Thyroid gland (tissue), 4 donors: ENCODE measurements around the gene SAT2. TPM values are rescaled to one million over a fixed set of nuclear protein-coding genes. Genes with fewer than 3 reads are reported as not detected.

Experiments
- DNase-seq, 2 donors: peaks; one replicate each; pipeline ENCODE4 v3.0.0-alpha.2; 2019
- H3K27ac ChIP-seq, 3 donors: fragments of 200-600 bp; sonication (generic); 1 replicate in 2 of 3; 2 replicates in 1 of 3; pipeline ENCODE4 v1.5.1; 2016 to 2019; ENCODE audit warnings: mild to moderate bottlenecking in 1 of 3, moderate library complexity in 1 of 3
- H3K27me3 ChIP-seq: fragments of 200-600 bp; sonication (generic); one replicate; pipeline ENCODE4 v1.5.1; 2019
- H3K36me3 ChIP-seq, 2 donors: fragments of 200-600 bp; sonication (generic); one replicate each; pipeline ENCODE4 v1.5.1; 2016 to 2019
- H3K4me1 ChIP-seq, 2 donors: fragments of 200-600 bp; sonication (generic); one replicate each; pipeline ENCODE4 v1.5.1; 2017 to 2019
- H3K4me3 ChIP-seq, 3 donors: fragments of 200-600 bp; sonication (generic); replicated peaks in 1 of 3; 1 replicate in 2 of 3; 2 replicates in 1 of 3; pipeline ENCODE4 v1.5.1; 2016; ENCODE audit warnings: mild to moderate bottlenecking in 1 of 3
- H3K9me3 ChIP-seq: fragments of 200-600 bp; sonication (generic); one replicate; pipeline ENCODE4 v1.5.1; 2017
- POLR2A ChIP-seq, 2 donors: fragments of 450-650 bp; IDR thresholded peaks; one replicate each; pipeline ENCODE4 v1.6.1; 2017; ENCODE audit warnings: antibody characterized with exemption in 2 of 2, mild to moderate bottlenecking in 2 of 2, moderate library complexity in 1 of 2
- WGBS, 2 donors: methylation state at CpG; one replicate each; pipeline ENCODE4 v1.1.5; 2017; 5-methylcytosine and 5-hydroxymethylcytosine counted together
- intact Hi-C: fragments of 100-400 bp; cut with DNase I; formaldehyde crosslinking; loops from one replicate; pipeline ENCODE4 v1.15.1; 2023
- total RNA-seq, 4 donors: library from RNA; depleted of rRNA; stranded (reverse); fragments of >200 nt; gene quantifications; one replicate each; pipeline ENCODE4 v1.2.3, GENCODE V29; 2016
- TF ChIP-seq, protein P1 (sequence below), 6 experiments: fragments of 200-600 bp in 3 of 6; fragments of 450-650 bp in 3 of 6; sonication (generic) in 3 of 6; IDR thresholded peaks; one replicate each; pipeline ENCODE4 v1.5.1; 2016 to 2019; ENCODE audit warnings: antibody characterized with exemption in 6 of 6, mild to moderate bottlenecking in 2 of 6, inconsistent platforms in 1 of 6, moderate library complexity in 1 of 6

The SAT2 gene
- total RNA-seq, result 10 to 100 TPM; 59.5 to 74.2 (median 61.9) TPM

- Histone ChIP-seq H3K4me1 (peaks cover 5 to 12% of the 10 kb centered on the region in 2 donors), H3K36me3 (no peaks in the 10 kb centered on the region), H3K27ac (peak within 1 kb of the TSS; percentile 95 to 97 (median 95)), H3K4me3 (peak within 1 kb of the TSS; percentile 68 to 91 (median 79)), H3K27me3 (no peaks in the 10 kb centered on the region), H3K9me3 (no peaks in the 10 kb centered on the region)
- DNase-seq, result peak; percentile 96 to 97
- intact Hi-C loops, result no loop called here
- TF ChIP-seq, protein P1, sequence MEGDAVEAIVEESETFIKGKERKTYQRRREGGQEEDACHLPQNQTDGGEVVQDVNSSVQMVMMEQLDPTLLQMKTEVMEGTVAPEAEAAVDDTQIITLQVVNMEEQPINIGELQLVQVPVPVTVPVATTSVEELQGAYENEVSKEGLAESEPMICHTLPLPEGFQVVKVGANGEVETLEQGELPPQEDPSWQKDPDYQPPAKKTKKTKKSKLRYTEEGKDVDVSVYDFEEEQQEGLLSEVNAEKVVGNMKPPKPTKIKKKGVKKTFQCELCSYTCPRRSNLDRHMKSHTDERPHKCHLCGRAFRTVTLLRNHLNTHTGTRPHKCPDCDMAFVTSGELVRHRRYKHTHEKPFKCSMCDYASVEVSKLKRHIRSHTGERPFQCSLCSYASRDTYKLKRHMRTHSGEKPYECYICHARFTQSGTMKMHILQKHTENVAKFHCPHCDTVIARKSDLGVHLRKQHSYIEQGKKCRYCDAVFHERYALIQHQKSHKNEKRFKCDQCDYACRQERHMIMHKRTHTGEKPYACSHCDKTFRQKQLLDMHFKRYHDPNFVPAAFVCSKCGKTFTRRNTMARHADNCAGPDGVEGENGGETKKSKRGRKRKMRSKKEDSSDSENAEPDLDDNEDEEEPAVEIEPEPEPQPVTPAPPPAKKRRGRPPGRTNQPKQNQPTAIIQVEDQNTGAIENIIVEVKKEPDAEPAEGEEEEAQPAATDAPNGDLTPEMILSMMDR (IDR thresholded peaks at IDR 0.05), result no peak
- peak; percentile 41 to 86 for TF ChIP-seq POLR2A (IDR thresholded peaks at IDR 0.05)
- WGBS, 2 donors, result 0 to 1% methylated on average over 43 to 44 of the region's 54 CpGs
These were observed at the start of gene SAT2 for GRCh38 chr17:7627250-7628121. Gene SAT2, minus strand, starts transcription at chr17:7627821. Its CDS starts 186 bp downstream, at chr17:7627635.

DNA sequence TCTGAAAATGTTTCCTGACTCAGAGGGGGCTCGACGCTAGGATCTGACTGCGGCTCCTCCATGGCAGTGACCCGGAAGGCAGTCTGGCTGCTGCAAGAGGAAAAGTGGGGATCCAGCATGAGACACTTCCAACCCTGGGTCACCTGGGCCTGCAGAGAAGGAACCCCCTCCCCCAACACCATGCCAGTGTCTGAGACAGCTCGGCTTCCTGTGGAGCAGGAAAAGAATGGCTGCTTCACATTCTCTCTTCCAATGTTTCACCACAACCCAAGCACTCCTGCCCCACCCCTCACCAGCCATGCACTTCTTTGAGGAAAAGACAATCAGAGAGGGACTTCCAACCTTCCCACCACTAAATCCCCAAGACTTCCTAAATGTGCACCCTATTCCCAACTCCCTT is 48.9 kb upstream of the SAT2 start:
- H3K27me3 ChIP-seq, result no peaks in the 10 kb centered on the region
- TF ChIP-seq, protein P1 (IDR thresholded peaks at IDR 0.05), result no peak
- TF ChIP-seq POLR2A (IDR thresholded peaks at IDR 0.05), result no peak
- 40 to 84% methylated on average over 1 to 5 of the region's 5 CpGs for WGBS, 2 donors
- no peak overlapping the region for H3K4me3 ChIP-seq
- no peak for DNase-seq
- H3K4me1 ChIP-seq, result no peaks in the 10 kb centered on the region
- peaks cover 28 to 34% of the 10 kb centered on the region in 2 donors for H3K36me3 ChIP-seq
- H3K9me3 ChIP-seq, result no peaks in the 10 kb centered on the region
- no peak overlapping the region for H3K27ac ChIP-seq
- intact Hi-C loops, result no loop called here

GRCh38 chr17:7674934-7675333 is 47.3 kb upstream of the SAT2 start:
- WGBS, 2 donors, result 89 to 90% methylated on average over 11 to 14 of the region's 14 CpGs

DNA sequence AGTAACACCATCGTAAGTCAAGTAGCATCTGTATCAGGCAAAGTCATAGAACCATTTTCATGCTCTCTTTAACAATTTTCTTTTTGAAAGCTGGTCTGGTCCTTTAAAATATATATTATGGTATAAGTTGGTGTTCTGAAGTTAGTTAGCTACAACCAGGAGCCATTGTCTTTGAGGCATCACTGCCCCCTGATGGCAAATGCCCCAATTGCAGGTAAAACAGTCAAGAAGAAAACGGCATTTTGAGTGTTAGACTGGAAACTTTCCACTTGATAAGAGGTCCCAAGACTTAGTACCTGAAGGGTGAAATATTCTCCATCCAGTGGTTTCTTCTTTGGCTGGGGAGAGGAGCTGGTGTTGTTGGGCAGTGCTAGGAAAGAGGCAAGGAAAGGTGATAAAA is 45.6 kb upstream of the SAT2 start:
- no peak overlapping the region for H3K27ac ChIP-seq
- no peak for TF ChIP-seq POLR2A (IDR thresholded peaks at IDR 0.05)
- TF ChIP-seq, protein P1 (IDR thresholded peaks at IDR 0.05), result peak in 1 of 6 experiments; percentile 25
- no peak for DNase-seq
- peaks cover 45 to 62% of the 10 kb centered on the region in 2 donors for H3K36me3 ChIP-seq
- no peaks in the 10 kb centered on the region for H3K4me1 ChIP-seq
- 89 to 95% methylated on average over 2 of the region's 2 CpGs for WGBS, 2 donors
- no peaks in the 10 kb centered on the region for H3K27me3 ChIP-seq
- intact Hi-C loops, result no loop called here
- no peaks in the 10 kb centered on the region for H3K9me3 ChIP-seq
- H3K4me3 ChIP-seq, result no peak overlapping the region

More at GRCh38 chr17:7674934-7675333, 47.3 kb upstream of the SAT2 start:
- no peak for DNase-seq
- Histone ChIP-seq H3K4me3 (no peak overlapping the region), H3K27me3 (no peaks in the 10 kb centered on the region), H3K36me3 (peaks cover 36 to 47% of the 10 kb centered on the region in 2 donors), H3K9me3 (no peaks in the 10 kb centered on the region), H3K27ac (no peak overlapping the region), H3K4me1 (no peaks in the 10 kb centered on the region)
- no peak for TF ChIP-seq POLR2A (IDR thresholded peaks at IDR 0.05)
- intact Hi-C loops, result no loop called here

GRCh38 chr17:7668482-7668881 is 40.9 kb upstream of the SAT2 start:
- H3K36me3 ChIP-seq, result peaks cover 24 to 40% of the 10 kb centered on the region in 2 donors
- WGBS, 2 donors, result 92 to 94% methylated on average over 7 of the region's 7 CpGs
- no peak overlapping the region for H3K27ac ChIP-seq

More at GRCh38 chr17:7668482-7668881, 40.9 kb upstream of the SAT2 start:
- DNase-seq, result no peak
- intact Hi-C loops, result no loop called here
- no peaks in the 10 kb centered on the region for H3K9me3 ChIP-seq
- no peak overlapping the region for H3K4me3 ChIP-seq
- no peak for TF ChIP-seq POLR2A (IDR thresholded peaks at IDR 0.05)
- TF ChIP-seq, protein P1 (IDR thresholded peaks at IDR 0.05), result no peak
- H3K4me1 ChIP-seq, result peaks cover 3 to 7% of the 10 kb centered on the region in 2 donors
- H3K27me3 ChIP-seq, result no peaks in the 10 kb centered on the region
